ENCODE data around the gene TBC1D22A.

Gene TBC1D22A

GRCh38 chr22:46754110-46754799 is 8.2 kb upstream of the TBC1D22A start:
- no peak for DNase-seq

- no peak for DNase-seq
These were observed 7.6 kb upstream of the TBC1D22A start for GRCh38 chr22:46754826-46755225.

- DNase-seq, result no peak
These were observed 6.9 kb upstream of the TBC1D22A start for GRCh38 chr22:46755525-46755924.

GRCh38 chr22:46756097-46756496 is 6.4 kb upstream of the TBC1D22A start:
- no peak for DNase-seq

- DNase-seq, result no peak
These were observed 5.3 kb upstream of the TBC1D22A start for GRCh38 chr22:46757104-46757503.

GRCh38 chr22:46758121-46758520 is 4.3 kb upstream of the TBC1D22A start:
- DNase-seq, result no peak

- DNase-seq, result no peak
These were observed 3.6 kb upstream of the TBC1D22A start for GRCh38 chr22:46758867-46759290.

GRCh38 chr22:46761017-46761416 is 1.4 kb upstream of the TBC1D22A start:
- DNase-seq, result no peak

- no peak for DNase-seq
These were observed 762 bp upstream of the TBC1D22A start for GRCh38 chr22:46761539-46762237.

GRCh38 chr22:46763051-46763705 is 728 bp downstream of the TBC1D22A start:
- peak; percentile 10 for DNase-seq

- no peak for DNase-seq
These were observed 1.8 kb downstream of the TBC1D22A start for GRCh38 chr22:46764140-46764680.

GRCh38 chr22:46764779-46765485 is 2.5 kb downstream of the TBC1D22A start:
- no peak for DNase-seq

- DNase-seq, result no peak
These were observed 4.2 kb downstream of the TBC1D22A start for GRCh38 chr22:46766611-46767010.

GRCh38 chr22:46767249-46767985 is 5.0 kb downstream of the TBC1D22A start:
- DNase-seq, result no peak

- no peak for DNase-seq
These were observed 6.8 kb downstream of the TBC1D22A start for GRCh38 chr22:46769191-46769675.

GRCh38 chr22:46769706-46770105 is 7.3 kb downstream of the TBC1D22A start:
- DNase-seq, result no peak

GRCh38 chr22:46770151-46770641 is 7.7 kb downstream of the TBC1D22A start:
- no peak for DNase-seq

GRCh38 chr22:46770726-46771125 is 8.3 kb downstream of the TBC1D22A start:
- no peak for DNase-seq

GRCh38 chr22:46773076-46773475 is 10.6 kb downstream of the TBC1D22A start:
- no peak for DNase-seq

- DNase-seq, result no peak
These were observed 12.0 kb downstream of the TBC1D22A start for GRCh38 chr22:46774253-46774979.

Measured in NK-92 treated with Interleukin-12 subunit alpha and Interleukin-12 subunit beta, amount 100 ng/mL, for 24 hours (cell line).